ENCODE data around the gene TMEM45B.
"Not testable (repeated sequence)": the region's sequence is repeated elsewhere in the genome, so short reads cannot be mapped to it uniquely, and the experiment has no call there.

TMEM45B gene

DNA sequence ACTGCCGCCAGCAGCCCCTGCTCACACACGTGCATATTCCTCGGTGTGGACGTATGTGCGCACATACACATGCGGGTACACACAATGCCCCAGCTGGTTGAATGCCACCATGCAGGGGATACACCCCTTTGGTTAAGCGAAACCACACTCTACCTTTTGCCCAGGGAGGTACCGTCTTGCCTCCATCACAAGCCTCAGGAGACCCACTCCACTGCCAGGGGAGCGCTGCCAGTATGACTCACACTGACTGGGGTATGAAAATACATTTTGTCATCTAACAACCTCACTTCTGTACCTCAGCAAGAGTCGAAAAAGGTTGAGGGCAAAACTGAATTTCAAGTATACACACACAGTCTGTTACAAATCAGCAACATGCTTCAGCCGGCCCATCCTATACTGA is 39.4 kb downstream of the TMEM45B start:
- no peak for DNase-seq (ENCODE audit: low read depth)
- TF ChIP-seq CTCF (IDR thresholded peaks at IDR 0.05; ENCODE audit: insufficient read depth, low read depth, low read length, missing control alignments), result no peak

GRCh38 chr11:129856036-129856435 is 40.4 kb downstream of the TMEM45B start:
- no peak for DNase-seq (ENCODE audit: low read depth)
- no peak for TF ChIP-seq CTCF (IDR thresholded peaks at IDR 0.05; ENCODE audit: insufficient read depth, low read depth, low read length, missing control alignments)
- no peak overlapping the region for H3K4me3 ChIP-seq (ENCODE audit: low read depth, low read length)

More for the DNA sequence above, 39.4 kb downstream of the TMEM45B start:
- H3K4me3 ChIP-seq (ENCODE audit: low read depth, low read length), result no peak overlapping the region

- TF ChIP-seq CTCF (IDR thresholded peaks at IDR 0.05; ENCODE audit: insufficient read depth, low read depth, low read length, missing control alignments), result no peak
- DNase-seq (ENCODE audit: low read depth), result no peak
- H3K4me3 ChIP-seq (ENCODE audit: low read depth, low read length), result no peak overlapping the region
Measured at GRCh38 chr11:129861702-129862522, 46.3 kb downstream of the TMEM45B start.

DNA sequence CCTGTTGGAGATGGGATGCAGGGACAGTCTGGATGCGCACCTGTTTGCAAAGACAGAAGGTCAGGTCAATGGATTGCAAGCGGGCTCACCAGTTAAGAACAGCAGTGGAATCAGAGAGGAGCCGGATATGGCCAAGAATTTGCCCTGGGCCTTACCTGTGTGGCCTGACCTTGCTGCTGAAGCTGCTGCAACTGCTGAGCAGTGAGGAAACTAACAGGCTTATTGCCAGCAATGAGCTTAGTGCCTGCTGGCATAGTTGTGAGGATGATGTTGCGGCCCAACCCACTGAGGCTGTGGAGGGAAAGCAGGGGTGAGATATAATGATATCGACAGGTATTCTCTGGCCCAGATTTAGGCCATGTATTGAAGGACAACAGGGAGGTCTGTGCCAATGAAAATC is 49.2 kb downstream of the TMEM45B start:
- no peak for DNase-seq (ENCODE audit: low read depth)
- no peak overlapping the region for H3K4me3 ChIP-seq (ENCODE audit: low read depth, low read length)

GRCh38 chr11:129865701-129866100 is 50.1 kb downstream of the TMEM45B start:
- no peak for TF ChIP-seq CTCF (IDR thresholded peaks at IDR 0.05; ENCODE audit: insufficient read depth, low read depth, low read length, missing control alignments)
- no peak for DNase-seq (ENCODE audit: low read depth)

More for the DNA sequence above, 49.2 kb downstream of the TMEM45B start:
- TF ChIP-seq CTCF (IDR thresholded peaks at IDR 0.05; ENCODE audit: insufficient read depth, low read depth, low read length, missing control alignments), result no peak

DNA sequence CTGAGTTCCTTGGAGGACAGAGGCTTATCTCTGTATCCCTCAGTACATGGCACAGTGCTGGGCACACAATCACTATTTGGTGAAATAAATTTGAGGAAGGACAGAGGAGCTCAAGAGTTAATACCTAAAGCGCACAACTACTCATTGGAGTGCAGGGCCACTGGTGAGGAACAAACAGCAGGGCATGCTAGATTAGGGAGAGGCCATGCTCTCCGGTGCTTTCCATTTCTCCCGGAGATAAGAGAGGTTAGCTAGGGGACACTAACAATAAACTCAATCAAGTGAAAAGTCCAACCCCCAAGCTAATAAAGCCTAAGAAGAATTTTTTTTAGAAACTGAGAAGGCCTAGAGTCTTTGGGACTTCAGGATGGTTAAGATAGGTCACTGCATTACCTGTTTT is 50.7 kb downstream of the TMEM45B start:
- no peak overlapping the region for H3K4me3 ChIP-seq (ENCODE audit: low read depth, low read length)
- no peak for TF ChIP-seq CTCF (IDR thresholded peaks at IDR 0.05; ENCODE audit: insufficient read depth, low read depth, low read length, missing control alignments)
- DNase-seq (ENCODE audit: low read depth), result no peak

More at GRCh38 chr11:129865701-129866100, 50.1 kb downstream of the TMEM45B start:
- H3K4me3 ChIP-seq (ENCODE audit: low read depth, low read length), result no peak overlapping the region

GRCh38 chr11:129868626-129869025 is 53.0 kb downstream of the TMEM45B start:
- not testable (repeated sequence) for H3K4me3 ChIP-seq (ENCODE audit: low read depth, low read length); DNase-seq (ENCODE audit: low read depth)

Measured in GM12865 (cell line).